Fibroblast of skin of right quadriceps (primary cell): ENCODE data around the gene EPB41L2.
"Not testable (repeated sequence)": the region's sequence is repeated elsewhere in the genome, so short reads cannot be mapped to it uniquely, and the experiment has no call there.

Experiments
- DNase-seq: peaks from one replicate; pipeline ENCODE4 v3.0.0-alpha.2; 2013

Gene EPB41L2

GRCh38 chr6:130971504-130971903, 91.5 kb downstream of the EPB41L2 start:
- DNase-seq = no peak

GRCh38 chr6:130970839-130971410, 92.1 kb downstream of the EPB41L2 start:
- no peak for DNase-seq

GRCh38 chr6:130969791-130970491, 93.1 kb downstream of the EPB41L2 start:
- DNase-seq = peak; percentile 65

GRCh38 chr6:130969166-130969565, 93.9 kb downstream of the EPB41L2 start:
- no peak for DNase-seq

- no peak for DNase-seq
Observed at GRCh38 chr6:130968476-130968875, 94.6 kb downstream of the EPB41L2 start.

GRCh38 chr6:130967502-130968445, 95.3 kb downstream of the EPB41L2 start:
- DNase-seq = no peak

- no peak for DNase-seq
Observed at GRCh38 chr6:130966344-130966980, 96.6 kb downstream of the EPB41L2 start.

- DNase-seq = peak; percentile 67
Observed at GRCh38 chr6:130965656-130966055, 97.4 kb downstream of the EPB41L2 start.

GRCh38 chr6:130964808-130965604, 98.0 kb downstream of the EPB41L2 start:
- no peak for DNase-seq

- no peak for DNase-seq
Observed at GRCh38 chr6:130964289-130964688, 98.8 kb downstream of the EPB41L2 start.

GRCh38 chr6:130962966-130963365, 100.1 kb downstream of the EPB41L2 start:
- no peak for DNase-seq

- DNase-seq = no peak
Observed at GRCh38 chr6:130961148-130961547, 101.9 kb downstream of the EPB41L2 start.

- DNase-seq = no peak
Observed at GRCh38 chr6:130959951-130960350, 103.1 kb downstream of the EPB41L2 start.

- peak; percentile 54 for DNase-seq
Observed at GRCh38 chr6:130958468-130958867, 104.6 kb downstream of the EPB41L2 start.

GRCh38 chr6:130955755-130956154, 107.3 kb downstream of the EPB41L2 start:
- no peak for DNase-seq

- DNase-seq = no peak
Observed at GRCh38 chr6:130949553-130949952, 113.5 kb downstream of the EPB41L2 start.

GRCh38 chr6:130947464-130947863, 115.6 kb downstream of the EPB41L2 start:
- DNase-seq = no peak

- DNase-seq = peak; percentile 45
Observed at GRCh38 chr6:130946076-130946475, 117.0 kb downstream of the EPB41L2 start.

GRCh38 chr6:130945401-130945919, 117.6 kb downstream of the EPB41L2 start:
- no peak for DNase-seq

- DNase-seq = no peak
Observed at GRCh38 chr6:130944486-130944885, 118.6 kb downstream of the EPB41L2 start.

- no peak for DNase-seq
Observed at GRCh38 chr6:130943738-130944137, 119.3 kb downstream of the EPB41L2 start.

- DNase-seq = not testable (repeated sequence)
Observed at GRCh38 chr6:130942752-130943151, 120.3 kb downstream of the EPB41L2 start.
